Sigmoid colon (tissue), 4 donors: ENCODE measurements around the gene PADI1.

Source experiments
- CTCF ChIP-seq, 4 experiments: fragments of 450-650 bp in 3 of 4; fragments of 200-600 bp in 1 of 4; IDR thresholded peaks; one replicate each; pipeline ENCODE4 v1.5.1; 2016 to 2019; ENCODE audit warnings: antibody characterized with exemption in 4 of 4, mild to moderate bottlenecking in 3 of 4, moderate library complexity in 2 of 4
- POLR2A ChIP-seq, 2 donors: fragments of 450-650 bp; IDR thresholded peaks; one replicate each; pipeline ENCODE4 v1.6.1; 2016; ENCODE audit warnings: antibody characterized with exemption in 2 of 2, mild to moderate bottlenecking in 2 of 2, moderate library complexity in 2 of 2
- POLR2AphosphoS5 ChIP-seq, 4 donors: sonication (generic); formaldehyde crosslinking; IDR thresholded peaks; one replicate each; pipeline ENCODE4 v1.6.1; 2017; ENCODE audit warnings: antibody characterized with exemption in 4 of 4

DNA sequence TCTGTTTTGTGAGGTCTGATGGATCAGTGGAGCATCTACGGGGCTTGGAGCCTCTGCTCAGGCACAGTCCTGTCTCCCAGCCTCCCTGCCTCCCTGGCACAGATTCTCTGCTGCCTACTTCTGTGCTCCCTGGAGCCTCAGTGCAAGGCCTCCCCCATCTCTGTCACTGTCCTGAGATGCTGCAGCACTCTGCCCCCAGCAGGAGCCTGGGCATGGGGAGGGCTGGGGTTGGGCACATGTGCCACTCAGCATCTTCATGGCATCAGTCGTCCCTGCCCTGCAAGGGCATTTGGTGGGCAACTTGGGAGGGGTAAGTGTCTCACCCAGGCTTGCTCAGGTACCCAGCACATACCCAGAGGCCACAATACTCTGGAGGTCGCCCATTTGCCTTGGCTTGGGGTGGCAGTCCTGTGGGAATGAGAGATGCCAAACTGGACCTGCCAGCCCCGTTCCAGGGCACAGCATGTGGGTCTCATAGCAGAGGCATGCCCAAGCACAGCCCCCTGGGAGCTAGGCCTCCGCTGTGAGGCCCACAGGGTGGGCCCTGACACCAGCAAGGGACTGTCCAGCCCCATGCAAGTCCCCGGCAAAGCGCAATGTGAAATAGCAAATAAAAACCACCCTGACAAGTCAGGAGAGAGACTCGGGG, 72.7 kb downstream of the PADI1 start:
- TF ChIP-seq CTCF (IDR thresholded peaks at IDR 0.05) (no peak), POLR2AphosphoS5 (IDR thresholded peaks at IDR 0.05) (no peak), POLR2A (IDR thresholded peaks at IDR 0.05) (no peak)
